GM10266 (cell line): ENCODE measurements around the gene ASPDH.

Experiments used
- DNase-seq: peaks from one replicate; pipeline ENCODE4 v3.0.0; 2012; ENCODE audit errors: extremely low spot score
- CTCF ChIP-seq: IDR thresholded peaks from 2 replicates; pipeline ENCODE4 v1.5.1; 2012; ENCODE audit warnings: mild to moderate bottlenecking, low read depth; ENCODE audit not compliant: control insufficient read depth, insufficient read depth; ENCODE audit errors: missing control alignments

ASPDH gene

GRCh38 chr19:50480281-50481111 lies 33.2 kb downstream of the ASPDH start:
- no peak for DNase-seq

GRCh38 chr19:50479761-50480251 lies 33.9 kb downstream of the ASPDH start:
- TF ChIP-seq CTCF = no peak
- DNase-seq = no peak

More at GRCh38 chr19:50480281-50481111, 33.2 kb downstream of the ASPDH start:
- TF ChIP-seq CTCF = no peak

- TF ChIP-seq CTCF = peak; percentile 20
- no peak for DNase-seq
Observed at GRCh38 chr19:50478901-50479715, 34.6 kb downstream of the ASPDH start.

GRCh38 chr19:50477751-50478515 lies 35.8 kb downstream of the ASPDH start:
- DNase-seq = no peak
- TF ChIP-seq CTCF = no peak

- no peak for DNase-seq
- TF ChIP-seq CTCF = no peak
Observed at GRCh38 chr19:50476907-50477238, 36.8 kb downstream of the ASPDH start.

GRCh38 chr19:50476224-50476906 lies 37.3 kb downstream of the ASPDH start, which contains the start of the genes EMC10 and GARIN5A:
TSS of gene EMC10 (plus strand) at chr19:50476507. CDS start at chr19:50476545, 38 bp downstream.
TSS of gene GARIN5A (minus strand) at chr19:50476848. CDS start at chr19:50476388, 460 bp downstream.
- TF ChIP-seq CTCF = no peak
- DNase-seq = peak; percentile 100
